Activated CD4-positive, alpha-beta T cell treated with anti-CD3 and anti-CD28 coated beads, Interleukin-2, amount 10 ng/mL, durations not matched to agents 24 days and 14 days (primary cell): ENCODE data around the gene SLITRK1. TPM values are rescaled to one million over a fixed set of nuclear protein-coding genes. Genes with fewer than 3 reads are reported as not detected.

Experiments used
- DNase-seq: peaks from one replicate; pipeline ENCODE4 v3.0.0; 2022
- H3K27ac Mint-ChIP-seq: one replicate; pipeline ENCODE4 v1.8.0; 2022; ENCODE audit warnings: mild to moderate bottlenecking, mixed read lengths
- H3K27me3 Mint-ChIP-seq: one replicate; pipeline ENCODE4 v1.8.0; 2022; ENCODE audit warnings: mixed read lengths
- H3K36me3 Mint-ChIP-seq: one replicate; pipeline ENCODE4 v1.8.0; 2022; ENCODE audit warnings: low read depth, mild to moderate bottlenecking, mixed read lengths
- H3K4me1 Mint-ChIP-seq: one replicate; pipeline ENCODE4 v1.8.0; 2021; ENCODE audit warnings: mixed read lengths
- H3K4me3 Mint-ChIP-seq: one replicate; pipeline ENCODE4 v1.8.0; 2022; ENCODE audit warnings: mild to moderate bottlenecking, moderate library complexity, mixed read lengths
- H3K9me3 Mint-ChIP-seq: one replicate; pipeline ENCODE4 v1.8.0; 2021; ENCODE audit warnings: mixed read lengths
- intact Hi-C: fragments of 100-400 bp; cut with micrococcal nuclease; formaldehyde crosslinking; loops from one replicate; pipeline ENCODE4 v1.15.1; 2023
- total RNA-seq: library from RNA; stranded (reverse); gene quantifications from 2 replicates; pipeline ENCODE4 v1.2.3, GENCODE V29; 2022

Gene SLITRK1
- total RNA-seq, 1 donor from 2014 or later, result not detected

DNA sequence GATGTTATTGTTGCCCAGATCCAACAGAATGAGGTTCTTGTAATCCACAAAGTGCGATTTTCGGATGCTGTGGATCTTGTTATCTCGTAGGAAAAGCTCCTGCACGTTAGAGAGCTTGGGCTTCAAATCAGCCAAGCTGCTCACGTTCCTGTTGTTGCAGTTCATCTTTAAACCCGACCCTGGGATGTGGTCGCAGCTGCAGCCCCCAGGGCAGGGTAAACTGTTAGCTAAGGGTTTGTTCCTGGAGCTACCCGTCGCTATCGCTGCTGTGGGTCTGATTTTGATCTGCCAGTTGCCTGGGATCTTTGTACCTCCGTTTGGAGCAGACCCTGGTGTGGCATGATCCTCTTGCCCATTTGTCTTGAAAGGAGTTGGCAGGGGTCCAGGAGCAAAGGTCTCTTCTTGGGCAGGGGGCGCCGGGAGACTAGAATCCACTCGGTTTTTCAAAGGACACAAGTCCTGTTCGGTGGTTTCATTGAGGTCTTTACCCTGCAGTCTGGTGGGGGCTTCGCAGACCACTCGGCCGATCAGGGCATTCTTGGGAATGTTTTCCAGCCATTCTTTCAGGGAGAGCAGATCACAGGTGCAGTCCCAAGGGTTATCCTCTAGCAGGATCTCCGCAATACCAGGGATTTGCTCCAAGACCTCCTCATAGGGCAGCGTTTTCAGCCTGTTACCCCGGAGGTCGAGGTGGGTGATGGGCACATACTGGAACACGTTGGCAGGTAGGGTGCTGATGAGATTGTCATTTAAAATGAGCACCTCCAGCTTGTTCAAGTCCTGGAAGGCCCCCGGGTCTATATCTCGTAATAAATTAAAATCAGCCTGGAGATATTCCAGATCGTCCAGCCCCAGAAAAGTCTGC lies 1.8 kb downstream of the SLITRK1 start:
- Mint-ChIP-seq H3K27ac (no peak overlapping the region), H3K9me3 (peaks cover 20% of the 10 kb centered on the region), H3K27me3 (peaks cover 52% of the 10 kb centered on the region), H3K36me3 (no peaks in the 10 kb centered on the region), H3K4me3 (no peak overlapping the region), H3K4me1 (peaks cover 9% of the 10 kb centered on the region)
- intact Hi-C loops, result no loop called here
- DNase-seq, result no peak

DNA sequence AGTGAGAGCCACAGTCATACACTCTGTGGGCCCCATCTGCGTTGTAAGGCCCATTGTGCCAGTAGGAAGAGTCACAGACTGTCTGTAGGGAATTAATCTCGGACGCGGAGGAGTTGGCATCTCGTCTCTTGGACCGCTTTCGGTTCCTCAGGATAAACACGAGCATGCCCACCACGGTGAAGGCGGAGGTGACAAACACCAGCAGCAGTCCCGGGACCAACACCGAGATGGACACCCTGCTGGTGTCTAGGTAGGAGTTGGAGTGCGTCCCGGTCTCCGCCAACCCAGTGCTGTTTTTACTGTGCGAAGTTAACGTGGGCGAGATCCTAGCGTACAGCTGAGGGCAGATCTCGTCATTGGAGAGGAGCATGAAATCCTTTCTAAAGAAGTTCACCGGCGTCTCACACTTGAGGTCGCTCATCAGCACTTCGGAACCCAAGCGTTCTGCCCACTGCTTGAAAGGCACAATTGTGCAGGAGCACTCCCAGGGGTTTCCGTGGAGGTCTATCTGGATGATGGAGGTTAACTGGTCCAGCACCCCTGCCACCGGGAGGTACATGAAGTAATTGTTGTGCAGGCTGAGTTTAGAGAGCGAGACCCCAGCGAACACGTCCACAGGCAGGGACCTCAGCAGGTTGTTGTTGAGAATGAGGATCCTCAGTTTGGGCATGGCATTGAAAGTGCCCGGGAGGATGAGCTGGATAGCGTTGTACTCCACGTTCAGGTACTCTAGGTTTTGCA lies 2.7 kb downstream of the SLITRK1 start:
- no peak overlapping the region for H3K27ac Mint-ChIP-seq
- H3K9me3 Mint-ChIP-seq, result peaks cover 20% of the 10 kb centered on the region
- intact Hi-C loops, result no loop called here
- no peaks in the 10 kb centered on the region for H3K36me3 Mint-ChIP-seq
- peaks cover 9% of the 10 kb centered on the region for H3K4me1 Mint-ChIP-seq
- H3K27me3 Mint-ChIP-seq, result peaks cover 52% of the 10 kb centered on the region
- no peak for DNase-seq
- H3K4me3 Mint-ChIP-seq, result peak overlapping the region; percentile 37

DNA sequence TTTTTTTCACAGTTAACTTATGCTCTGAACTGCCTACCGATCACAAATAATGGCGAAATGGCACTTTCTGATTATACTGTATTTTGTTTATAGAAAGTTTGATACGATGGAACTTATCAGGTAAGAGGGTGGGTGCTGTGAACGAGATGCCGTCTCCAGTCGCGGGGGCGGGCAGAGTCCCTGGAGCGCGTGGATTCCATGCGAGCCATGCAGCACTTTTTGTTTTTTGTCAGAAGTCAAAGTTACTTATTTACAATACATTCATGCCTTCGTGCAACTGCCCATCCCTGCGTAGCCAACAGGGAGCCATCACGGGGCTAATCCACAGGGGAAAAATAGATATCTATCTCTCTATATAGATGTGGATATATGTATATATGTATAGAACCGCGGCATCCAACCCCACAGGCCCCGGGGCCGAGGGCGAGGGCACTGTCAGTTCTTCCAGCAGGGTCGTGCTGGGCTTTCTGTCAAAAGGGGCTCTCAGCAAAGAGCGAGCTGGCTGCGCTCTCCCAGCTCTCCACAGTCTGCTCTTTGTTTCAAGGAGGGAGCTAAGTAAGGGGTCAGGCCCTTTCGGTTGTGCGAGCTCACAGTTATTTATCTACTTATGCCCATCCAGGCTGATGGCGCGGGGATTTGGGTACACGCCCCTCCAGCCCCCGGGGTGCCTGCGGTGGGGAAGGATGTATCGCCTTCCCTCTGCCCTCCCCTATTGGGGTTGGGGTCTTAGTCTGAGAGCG lies 3.4 kb downstream of the SLITRK1 start:
- peak overlapping the region; percentile 37 for H3K4me3 Mint-ChIP-seq
- H3K36me3 Mint-ChIP-seq, result no peaks in the 10 kb centered on the region
- peaks cover 50% of the 10 kb centered on the region for H3K27me3 Mint-ChIP-seq
- DNase-seq, result no peak
- intact Hi-C loops, result no loop called here
- peaks cover 9% of the 10 kb centered on the region for H3K4me1 Mint-ChIP-seq
- H3K9me3 Mint-ChIP-seq, result peaks cover 18% of the 10 kb centered on the region
- no peak overlapping the region for H3K27ac Mint-ChIP-seq

GRCh38 chr13:83877651-83878355 lies 4.5 kb downstream of the SLITRK1 start:
- H3K27me3 Mint-ChIP-seq, result peaks cover 41% of the 10 kb centered on the region
- H3K4me1 Mint-ChIP-seq, result peaks cover 9% of the 10 kb centered on the region
- DNase-seq, result no peak
- H3K36me3 Mint-ChIP-seq, result no peaks in the 10 kb centered on the region
- no peak overlapping the region for H3K4me3 Mint-ChIP-seq
- H3K9me3 Mint-ChIP-seq, result peaks cover 13% of the 10 kb centered on the region
- intact Hi-C loops, result no loop called here
- no peak overlapping the region for H3K27ac Mint-ChIP-seq

DNA sequence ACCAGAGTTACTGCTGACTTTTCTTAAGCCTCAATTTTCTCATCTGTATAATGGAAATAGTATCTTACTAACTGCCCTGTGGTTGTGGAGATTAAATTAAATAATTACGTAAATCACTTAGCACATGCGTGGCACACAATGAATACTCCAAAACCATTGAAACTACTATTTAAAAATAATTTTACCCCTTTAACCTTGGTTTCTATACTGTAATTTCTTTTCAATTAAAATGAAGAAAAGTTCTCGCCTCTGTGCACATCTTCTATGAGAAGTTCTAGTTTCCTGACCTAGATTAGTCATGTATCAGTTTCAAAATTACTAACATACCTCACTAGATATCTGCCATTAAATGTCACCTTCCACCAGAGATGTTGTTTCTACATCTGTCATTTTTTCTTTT lies 5.7 kb downstream of the SLITRK1 start:
- H3K27ac Mint-ChIP-seq, result no peak overlapping the region
- no peaks in the 10 kb centered on the region for H3K36me3 Mint-ChIP-seq
- peaks cover 9% of the 10 kb centered on the region for H3K4me1 Mint-ChIP-seq
- peaks cover 7% of the 10 kb centered on the region for H3K9me3 Mint-ChIP-seq
- intact Hi-C loops, result no loop called here
- H3K27me3 Mint-ChIP-seq, result peaks cover 29% of the 10 kb centered on the region
- DNase-seq, result no peak
- H3K4me3 Mint-ChIP-seq, result no peak overlapping the region

- H3K36me3 Mint-ChIP-seq, result no peaks in the 10 kb centered on the region
These were observed 14.6 kb downstream of the SLITRK1 start for GRCh38 chr13:83867708-83868107.

DNA sequence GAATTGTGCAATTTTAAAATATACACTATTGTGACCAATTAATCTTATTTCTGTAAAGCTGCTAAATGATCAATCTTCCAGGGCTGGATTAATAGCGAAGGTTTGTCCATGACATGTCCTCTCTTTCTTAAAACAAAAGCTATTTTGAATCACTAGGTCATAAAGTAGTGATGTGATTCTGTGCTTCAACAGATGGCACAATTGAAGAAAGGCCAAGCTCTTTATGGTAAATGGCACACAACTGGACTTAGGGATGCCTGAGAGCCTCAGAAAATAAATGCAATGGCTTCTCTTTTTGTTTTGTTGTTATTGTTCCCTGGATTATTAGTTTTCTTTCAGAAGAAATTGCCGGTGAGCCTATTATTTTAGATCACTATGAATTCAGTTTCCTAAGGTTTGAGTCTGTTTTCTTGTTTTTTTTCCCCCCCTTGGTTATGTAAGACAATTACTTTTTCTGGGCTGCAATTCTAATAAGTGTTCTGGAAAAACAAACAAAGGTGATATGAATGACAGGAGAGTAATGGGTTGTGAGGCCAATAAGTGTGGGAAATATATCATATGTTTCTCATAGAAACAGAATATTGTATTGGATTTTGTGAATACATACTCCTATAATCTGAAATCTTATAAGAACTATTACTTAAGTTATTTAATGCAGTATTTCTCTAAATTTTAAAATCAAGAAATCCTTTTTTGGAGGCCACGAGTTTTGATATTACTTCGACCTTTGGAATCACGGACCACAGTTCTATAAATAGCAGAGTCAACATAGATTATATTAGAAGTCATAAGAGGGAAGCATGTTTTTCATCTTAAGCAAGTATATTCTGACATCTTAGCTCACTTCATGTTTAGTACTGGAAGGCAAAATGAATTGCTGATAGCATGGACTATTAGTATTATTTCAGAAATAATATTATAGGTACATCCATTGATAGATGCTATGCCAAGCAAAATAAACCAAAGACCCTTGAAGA lies 16.8 kb downstream of the SLITRK1 start:
- Mint-ChIP-seq H3K4me3 (no peak overlapping the region), H3K27me3 (no peaks in the 10 kb centered on the region)

More at GRCh38 chr13:83867708-83868107, 14.6 kb downstream of the SLITRK1 start:
- DNase-seq, result no peak
- Mint-ChIP-seq H3K27me3 (no peaks in the 10 kb centered on the region), H3K9me3 (no peaks in the 10 kb centered on the region), H3K27ac (no peak overlapping the region), H3K4me3 (no peak overlapping the region), H3K4me1 (no peaks in the 10 kb centered on the region)
- intact Hi-C loops, result no loop called here

GRCh38 chr13:83853771-83854170 lies 28.5 kb downstream of the SLITRK1 start:
- intact Hi-C loops, result no loop called here
- no peak for DNase-seq
- Mint-ChIP-seq H3K27me3 (no peaks in the 10 kb centered on the region), H3K4me3 (no peak overlapping the region), H3K4me1 (no peaks in the 10 kb centered on the region), H3K27ac (no peak overlapping the region), H3K36me3 (no peaks in the 10 kb centered on the region), H3K9me3 (no peaks in the 10 kb centered on the region)

More for the DNA sequence above, 16.8 kb downstream of the SLITRK1 start:
- H3K9me3 Mint-ChIP-seq, result no peaks in the 10 kb centered on the region
- no peak for DNase-seq
- H3K36me3 Mint-ChIP-seq, result no peaks in the 10 kb centered on the region
- H3K4me1 Mint-ChIP-seq, result no peaks in the 10 kb centered on the region
- no peak overlapping the region for H3K27ac Mint-ChIP-seq
- intact Hi-C loops, result no loop called here

DNA sequence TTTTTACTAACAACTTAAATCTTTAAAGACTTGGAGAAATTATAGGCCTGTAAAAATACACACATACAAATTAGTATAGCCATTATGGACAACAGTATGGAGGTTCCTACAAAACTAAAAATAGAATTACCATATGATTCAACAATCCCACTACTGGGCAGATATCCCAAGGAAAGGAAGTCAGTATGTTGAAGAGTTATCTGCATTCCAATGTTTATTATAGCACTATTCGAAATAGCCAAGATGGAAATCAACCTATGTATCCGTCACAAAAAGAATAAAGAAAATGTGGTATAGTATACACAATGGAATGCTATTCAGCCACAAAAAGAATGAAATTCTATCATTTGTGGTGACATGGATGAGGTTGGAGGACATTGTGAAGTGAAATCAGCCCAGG lies 37.2 kb downstream of the SLITRK1 start:
- intact Hi-C loops, result no loop called here
- Mint-ChIP-seq H3K4me3 (no peak overlapping the region), H3K4me1 (no peaks in the 10 kb centered on the region), H3K9me3 (peaks cover 6% of the 10 kb centered on the region), H3K27me3 (no peaks in the 10 kb centered on the region), H3K27ac (no peak overlapping the region), H3K36me3 (no peaks in the 10 kb centered on the region)
- DNase-seq, result no peak

GRCh38 chr13:83839146-83839545 lies 43.1 kb downstream of the SLITRK1 start:
- Mint-ChIP-seq H3K36me3 (no peaks in the 10 kb centered on the region), H3K27me3 (no peaks in the 10 kb centered on the region), H3K9me3 (no peaks in the 10 kb centered on the region), H3K4me3 (no peak overlapping the region), H3K4me1 (no peaks in the 10 kb centered on the region), H3K27ac (no peak overlapping the region)
- DNase-seq, result no peak
- intact Hi-C loops, result no loop called here

GRCh38 chr13:83831796-83832195 lies 50.5 kb downstream of the SLITRK1 start:
- H3K4me3 Mint-ChIP-seq, result no peak overlapping the region
- no peak for DNase-seq
- H3K9me3 Mint-ChIP-seq, result no peaks in the 10 kb centered on the region
- no peaks in the 10 kb centered on the region for H3K27me3 Mint-ChIP-seq
- no peaks in the 10 kb centered on the region for H3K4me1 Mint-ChIP-seq
- H3K27ac Mint-ChIP-seq, result no peak overlapping the region
- intact Hi-C loops, result no loop called here
- no peaks in the 10 kb centered on the region for H3K36me3 Mint-ChIP-seq

DNA sequence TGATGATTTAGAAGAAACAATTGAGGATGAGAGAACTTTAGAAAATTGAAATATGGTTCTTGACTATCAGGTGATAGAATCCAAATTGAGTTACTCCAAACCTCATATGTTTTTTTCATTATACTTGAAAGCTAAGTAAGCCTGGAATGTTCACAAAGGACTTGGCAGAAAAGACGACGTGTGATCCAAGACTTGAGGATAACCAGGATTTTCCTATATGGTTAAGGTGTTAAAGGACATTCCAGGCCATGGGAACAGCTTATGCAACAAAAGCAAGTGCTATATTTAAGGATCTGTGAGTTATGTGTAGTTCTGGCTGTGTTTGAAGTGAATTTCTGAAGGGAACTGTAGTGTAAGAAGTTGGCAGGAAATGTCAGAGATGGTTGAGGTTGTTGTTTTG lies 52.5 kb downstream of the SLITRK1 start:
- DNase-seq, result no peak
- H3K9me3 Mint-ChIP-seq, result no peaks in the 10 kb centered on the region
- no peaks in the 10 kb centered on the region for H3K4me1 Mint-ChIP-seq
- H3K27ac Mint-ChIP-seq, result no peak overlapping the region
- H3K4me3 Mint-ChIP-seq, result no peak overlapping the region
- no peaks in the 10 kb centered on the region for H3K27me3 Mint-ChIP-seq
- H3K36me3 Mint-ChIP-seq, result no peaks in the 10 kb centered on the region
- intact Hi-C loops, result no loop called here
